Fibroblast of pulmonary artery (primary cell): Measurements from ENCODE around the gene FAM76A.
"Not testable (repeated sequence)": the region's sequence is repeated elsewhere in the genome, so short reads cannot be mapped to it uniquely, and the experiment has no call there.

Experiments used
- DNase-seq: peaks from one replicate; pipeline ENCODE4 v3.0.0-alpha.2; 2010; ENCODE audit warnings: low read depth
- H3K4me3 ChIP-seq: replicated peaks from 2 replicates; pipeline ENCODE4 v1.5.1; 2011; ENCODE audit warnings: low read depth, mild to moderate bottlenecking, control low read depth, low read length, moderate library complexity
- CTCF ChIP-seq: IDR thresholded peaks from 2 replicates; pipeline ENCODE4 v1.5.1; 2011; ENCODE audit warnings: mild to moderate bottlenecking, control low read depth, low read length, inconsistent platforms; ENCODE audit errors: missing control alignments

FAM76A gene

GRCh38 chr1:27725374-27726172 lies at the start of gene FAM76A:
TSS of gene FAM76A (plus strand) at chr1:27725961. CDS start at chr1:27726081, 120 bp downstream.
- peak within 1 kb of the TSS; percentile 89 for H3K4me3 ChIP-seq
- TF ChIP-seq CTCF, result peak; percentile 19
- peak; percentile 100 for DNase-seq

GRCh38 chr1:27676410-27676809 lies 49.4 kb upstream of the FAM76A start:
- no peak for DNase-seq
- TF ChIP-seq CTCF, result no peak

DNA sequence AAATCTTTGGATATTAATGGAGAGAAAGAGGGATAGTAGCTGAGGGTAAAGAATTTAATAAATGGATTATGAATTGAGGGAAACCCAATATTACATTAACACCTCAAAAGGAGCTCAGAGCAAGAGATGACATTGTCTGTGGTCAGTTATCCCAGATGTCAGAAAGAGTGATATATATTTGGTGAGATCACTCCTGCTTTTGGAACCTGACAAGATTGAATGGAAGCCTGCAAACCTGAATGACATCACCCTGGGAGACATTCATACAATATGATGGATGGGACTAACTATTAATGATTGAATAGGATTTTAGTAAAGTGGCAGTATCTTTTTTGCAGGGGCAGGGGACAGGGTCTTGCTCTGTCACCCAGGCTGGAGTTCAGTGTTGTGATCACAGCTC lies 47.0 kb upstream of the FAM76A start:
- TF ChIP-seq CTCF, result no peak

More at GRCh38 chr1:27676410-27676809, 49.4 kb upstream of the FAM76A start:
- H3K4me3 ChIP-seq, result no peak overlapping the region

GRCh38 chr1:27680225-27680791 lies 45.5 kb upstream of the FAM76A start:
- not testable (repeated sequence) for DNase-seq, H3K4me3 ChIP-seq

More for the DNA sequence above, 47.0 kb upstream of the FAM76A start:
- DNase-seq, result no peak
- H3K4me3 ChIP-seq, result no peak overlapping the region

DNA sequence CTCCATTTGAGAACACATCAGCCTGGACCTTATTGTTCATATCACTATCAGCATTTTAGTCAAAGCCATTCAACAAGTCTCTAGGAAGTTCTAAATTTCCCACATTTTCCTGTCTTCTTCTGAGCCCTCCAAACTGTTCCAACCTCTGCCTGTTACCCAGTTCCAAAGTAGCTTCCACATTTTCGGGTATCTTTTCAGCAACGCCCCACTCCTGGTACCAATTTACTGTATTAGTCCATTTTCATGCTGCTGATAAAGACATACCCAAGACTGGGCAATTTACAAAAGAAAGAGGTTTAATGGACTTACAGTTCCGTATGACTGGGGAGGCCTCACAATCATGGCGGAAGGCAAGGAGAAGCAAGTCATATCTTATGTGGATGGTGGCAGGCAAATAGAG lies 44.2 kb upstream of the FAM76A start:
- DNase-seq, H3K4me3 ChIP-seq: not testable (repeated sequence)

GRCh38 chr1:27682351-27682944 lies 43.3 kb upstream of the FAM76A start:
- TF ChIP-seq CTCF, result no peak
- no peak for DNase-seq
- no peak overlapping the region for H3K4me3 ChIP-seq

DNA sequence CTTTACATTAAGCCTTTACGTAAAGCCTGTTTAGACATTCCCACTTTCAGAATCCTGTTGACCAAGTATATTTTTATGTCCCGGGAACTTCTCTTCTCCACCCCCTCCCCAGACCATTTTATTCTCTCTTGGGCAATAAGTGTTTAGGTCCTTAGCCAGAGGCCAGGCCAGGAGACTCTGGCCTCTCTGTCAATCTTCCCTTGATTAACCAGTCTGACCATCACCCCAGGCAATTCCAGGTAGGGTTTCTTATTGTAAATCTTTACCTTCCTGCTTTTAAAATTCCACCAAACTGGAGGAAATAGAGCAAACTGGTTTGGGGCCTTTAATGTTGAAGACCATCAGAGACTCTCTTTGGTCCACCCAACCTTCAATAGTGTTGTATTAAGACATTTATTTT lies 41.6 kb upstream of the FAM76A start:
- DNase-seq, result no peak
- no peak for TF ChIP-seq CTCF

More for the DNA sequence above, 41.6 kb upstream of the FAM76A start:
- H3K4me3 ChIP-seq, result no peak overlapping the region
